ENCODE results near the gene ZNF736. TPM values are rescaled to one million over a fixed set of nuclear protein-coding genes. Genes with fewer than 3 reads are reported as not detected.

ZNF736 gene
- total RNA-seq, 2 donors from 2014 or later, result 7.9 to 15.2 TPM

DNA sequence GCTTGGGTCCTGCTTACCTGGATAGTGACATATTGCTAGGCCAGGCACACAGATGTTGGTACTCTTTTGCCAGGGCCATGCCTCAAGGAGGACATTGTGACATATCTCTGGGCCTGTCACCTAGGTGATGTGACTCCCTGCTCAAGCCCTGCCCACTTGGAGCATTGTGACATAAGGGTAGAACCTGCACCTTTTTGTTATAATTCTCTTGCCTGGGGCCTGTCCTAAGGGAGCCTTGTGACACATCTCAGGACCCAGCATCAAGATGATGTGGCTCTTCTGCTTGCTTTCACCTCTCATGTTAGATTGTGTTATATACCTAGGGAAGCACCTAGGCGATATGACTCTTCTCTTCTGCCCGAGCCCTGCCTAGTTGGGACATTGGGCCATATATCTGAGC lies 57.4 kb downstream of the ZNF736 start:
- Histone ChIP-seq H3K27me3 (no peaks in the 10 kb centered on the region), H3K4me3 (no peak overlapping the region)
- intact Hi-C loops (cut with DNase I), result no loop called here

DNA sequence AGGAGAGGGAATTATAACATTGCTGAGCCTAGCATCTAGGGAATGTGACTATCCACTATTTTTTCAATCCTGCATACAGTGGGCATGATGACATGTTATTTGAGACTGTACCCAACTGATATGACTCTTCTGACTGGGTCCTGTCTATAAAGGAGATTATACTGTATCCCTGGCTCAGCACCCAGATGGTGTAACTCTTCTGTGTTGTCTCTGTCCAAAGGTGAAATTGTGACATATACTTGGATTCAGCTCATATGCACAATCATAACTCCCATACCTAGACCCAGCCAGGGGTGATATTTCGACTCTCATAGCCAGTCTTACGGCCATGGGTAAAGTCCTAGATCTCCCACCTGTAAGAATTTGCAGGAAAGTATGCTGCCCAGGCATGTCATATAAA lies 59.3 kb downstream of the ZNF736 start:
- H3K27ac ChIP-seq, result no peak overlapping the region
- H3K36me3 ChIP-seq, result no peaks in the 10 kb centered on the region
- no peak overlapping the region for H3K9ac ChIP-seq (ENCODE audit: low read depth in 2 of 2, low read length in 2 of 2)
- no peaks in the 10 kb centered on the region for H3K9me3 ChIP-seq
- H3K27me3 ChIP-seq, result no peaks in the 10 kb centered on the region
- no peaks in the 10 kb centered on the region for H3K4me1 ChIP-seq
- intact Hi-C loops (cut with DNase I), result no loop called here
- TF ChIP-seq, protein P1, sequence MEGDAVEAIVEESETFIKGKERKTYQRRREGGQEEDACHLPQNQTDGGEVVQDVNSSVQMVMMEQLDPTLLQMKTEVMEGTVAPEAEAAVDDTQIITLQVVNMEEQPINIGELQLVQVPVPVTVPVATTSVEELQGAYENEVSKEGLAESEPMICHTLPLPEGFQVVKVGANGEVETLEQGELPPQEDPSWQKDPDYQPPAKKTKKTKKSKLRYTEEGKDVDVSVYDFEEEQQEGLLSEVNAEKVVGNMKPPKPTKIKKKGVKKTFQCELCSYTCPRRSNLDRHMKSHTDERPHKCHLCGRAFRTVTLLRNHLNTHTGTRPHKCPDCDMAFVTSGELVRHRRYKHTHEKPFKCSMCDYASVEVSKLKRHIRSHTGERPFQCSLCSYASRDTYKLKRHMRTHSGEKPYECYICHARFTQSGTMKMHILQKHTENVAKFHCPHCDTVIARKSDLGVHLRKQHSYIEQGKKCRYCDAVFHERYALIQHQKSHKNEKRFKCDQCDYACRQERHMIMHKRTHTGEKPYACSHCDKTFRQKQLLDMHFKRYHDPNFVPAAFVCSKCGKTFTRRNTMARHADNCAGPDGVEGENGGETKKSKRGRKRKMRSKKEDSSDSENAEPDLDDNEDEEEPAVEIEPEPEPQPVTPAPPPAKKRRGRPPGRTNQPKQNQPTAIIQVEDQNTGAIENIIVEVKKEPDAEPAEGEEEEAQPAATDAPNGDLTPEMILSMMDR (IDR thresholded peaks at IDR 0.05), result no peak
- no peak for DNase-seq
- no peak overlapping the region for H3K4me3 ChIP-seq

More for the DNA sequence above, 57.4 kb downstream of the ZNF736 start:
- Histone ChIP-seq H3K27ac (no peak overlapping the region), H3K9me3 (no peaks in the 10 kb centered on the region), H3K4me1 (no peaks in the 10 kb centered on the region), H3K36me3 (no peaks in the 10 kb centered on the region), H3K9ac (ENCODE audit: low read depth in 2 of 2, low read length in 2 of 2) (no peak overlapping the region)
- TF ChIP-seq, protein P1 (IDR thresholded peaks at IDR 0.05), result no peak
- DNase-seq, result no peak

- H3K9me3 ChIP-seq, result no peaks in the 10 kb centered on the region
- no peak for DNase-seq
- no peaks in the 10 kb centered on the region for H3K36me3 ChIP-seq
- no peak overlapping the region for H3K4me3 ChIP-seq
- no peak overlapping the region for H3K9ac ChIP-seq (ENCODE audit: low read depth in 2 of 2, low read length in 2 of 2)
- TF ChIP-seq, protein P1 (IDR thresholded peaks at IDR 0.05), result no peak
- H3K4me1 ChIP-seq, result no peaks in the 10 kb centered on the region
- no peaks in the 10 kb centered on the region for H3K27me3 ChIP-seq
- H3K27ac ChIP-seq, result no peak overlapping the region
- intact Hi-C loops (cut with DNase I), result no loop called here
Measured at GRCh38 chr7:64400401-64400800, 86.6 kb downstream of the ZNF736 start.

Other genes starting within 250 kb of the ZNF736 start
- not detected for gene ZNF735, start 106.8 kb upstream of the ZNF736 start, total RNA-seq
- gene ZNF679, start 85.5 kb upstream of the ZNF736 start, total RNA-seq, result not detected
- 10 to 100 TPM in 1 of 2 donors, 1 to 10 TPM in 1; 7.2 to 11.4 TPM for gene ZNF680, start 249.1 kb downstream of the ZNF736 start, total RNA-seq

Data from colonic mucosa (tissue), 4 donors.